GM23248 (cell line): ENCODE results near the gene PTPRT. TPM values are rescaled to one million over a fixed set of nuclear protein-coding genes. Genes with fewer than 3 reads are reported as not detected.

Experiments used
- DNase-seq: peaks from one replicate; pipeline ENCODE4 v3.0.0-alpha.2; 2015
- H2AFZ ChIP-seq: fragments of 200-600 bp; sonication (generic); 2 replicates; pipeline ENCODE4 v1.6.1; 2016; ENCODE audit warnings: antibody characterized with exemption
- H3F3A ChIP-seq: fragments of 200-600 bp; sonication (generic); 2 replicates; pipeline ENCODE4 v1.6.1; 2016; ENCODE audit warnings: mild to moderate bottlenecking, antibody characterized with exemption, mixed run types; ENCODE audit not compliant: insufficient read depth
- H3K27ac ChIP-seq: fragments of 200-600 bp; sonication (generic); 2 replicates; pipeline ENCODE4 v1.5.1; 2016; ENCODE audit warnings: mild to moderate bottlenecking
- H3K27me3 ChIP-seq: fragments of 200-600 bp; sonication (generic); replicated peaks from 2 replicates; pipeline ENCODE4 v1.6.1; 2016; ENCODE audit warnings: mild to moderate bottlenecking; ENCODE audit not compliant: insufficient read depth
- H3K36me3 ChIP-seq: fragments of 200-600 bp; sonication (generic); 2 replicates; pipeline ENCODE4 v1.6.1; 2016; ENCODE audit warnings: low read depth, mild to moderate bottlenecking
- H3K4me1 ChIP-seq: fragments of 200-600 bp; sonication (generic); 2 replicates; pipeline ENCODE4 v1.6.1; 2016; ENCODE audit warnings: mild to moderate bottlenecking; ENCODE audit not compliant: insufficient read depth
- H3K4me2 ChIP-seq: fragments of 200-600 bp; sonication (generic); one replicate; pipeline ENCODE4 v1.6.1; 2016; ENCODE audit warnings: mild to moderate bottlenecking; ENCODE audit not compliant: unreplicated experiment
- H3K4me3 ChIP-seq: fragments of 200-600 bp; sonication (generic); 2 replicates; pipeline ENCODE4 v1.5.1; 2016; ENCODE audit warnings: mild to moderate bottlenecking
- H3K79me2 ChIP-seq: fragments of 200-600 bp; sonication (generic); 2 replicates; pipeline ENCODE4 v1.6.1; 2016; ENCODE audit warnings: mild to moderate bottlenecking; ENCODE audit not compliant: insufficient read depth
- H3K9ac ChIP-seq: fragments of 200-600 bp; sonication (generic); 2 replicates; pipeline ENCODE4 v1.6.1; 2016; ENCODE audit warnings: mild to moderate bottlenecking
- H3K9me2 ChIP-seq: fragments of 200-600 bp; sonication (generic); 2 replicates; pipeline ENCODE4 v1.6.1; 2016; ENCODE audit warnings: mixed run types, mild to moderate bottlenecking, moderate library complexity; ENCODE audit not compliant: insufficient read depth
- H3K9me3 ChIP-seq: fragments of 200-600 bp; sonication (generic); one replicate; pipeline ENCODE4 v1.6.1; 2017; ENCODE audit warnings: low read depth
- H4K20me1 ChIP-seq: fragments of 200-600 bp; sonication (generic); 2 replicates; pipeline ENCODE4 v1.6.0; 2016; ENCODE audit not compliant: insufficient read depth
- EZH2 ChIP-seq: fragments of 200-600 bp; sonication (generic); IDR thresholded peaks from 2 replicates; pipeline ENCODE4 v1.6.1; 2018; ENCODE audit warnings: antibody characterized with exemption, mild to moderate bottlenecking; ENCODE audit not compliant: insufficient read depth, poor library complexity, severe bottlenecking
- EZH2phosphoT487 ChIP-seq: fragments of 200-600 bp; sonication (generic); IDR thresholded peaks from 2 replicates; pipeline ENCODE4 v1.6.1; 2018; ENCODE audit warnings: antibody characterized with exemption, moderate library complexity, mild to moderate bottlenecking, low read depth; ENCODE audit not compliant: insufficient read depth
- WGBS, 2 experiments: methylation state at CpG; one replicate each; pipeline ENCODE4 v1.1.6; 2015 to 2017; ENCODE audit warnings: low lambda C conversion rate in 2 of 2, low coverage in 1 of 2; ENCODE audit errors: missing lambda C conversion rate in 2 of 2; 5-methylcytosine and 5-hydroxymethylcytosine counted together
- in situ Hi-C: fragments of 300-500 bp; cut with MboI; formaldehyde crosslinking; loops from 2 replicates; pipeline ENCODE4 v1.15.0; 2020
- polyA plus RNA-seq: library from polyadenylated mRNA; unstranded; fragments of >200 nt; fragmentation: Nextera tagmentation; extraction: Ambion mirVana; gene quantifications from 2 replicates; pipeline ENCODE4 v1.2.1, GENCODE V29; 2016
- total RNA-seq: library from RNA; depleted of rRNA; stranded (reverse); fragments of >200 nt; shearing (Covaris generic); gene quantifications from 2 replicates; pipeline ENCODE4 v1.2.3, GENCODE V29; 2014

The PTPRT gene
- total and polyA plus RNA-seq, 2 experiments from 2014 or later, result not detected

- H2AFZ ChIP-seq, result no peak overlapping the region
- TF ChIP-seq EZH2phosphoT487 (no peak), EZH2 (no peak)
- H3K36me3 ChIP-seq, result no peaks in the 10 kb centered on the region
- H3K27ac ChIP-seq, result no peak overlapping the region
- DNase-seq, result no peak
- no peaks in the 10 kb centered on the region for H3F3A ChIP-seq
- no peak overlapping the region for H3K4me2 ChIP-seq
- H3K9me2 ChIP-seq, result no peaks in the 10 kb centered on the region
- 33 to 38% methylated on average over 10 of the region's 10 CpGs for WGBS, 2 experiments
- no peaks in the 10 kb centered on the region for H3K79me2 ChIP-seq
- H3K4me1 ChIP-seq, result no peaks in the 10 kb centered on the region
- no peaks in the 10 kb centered on the region for H4K20me1 ChIP-seq
- H3K9me3 ChIP-seq, result no peaks in the 10 kb centered on the region
- no peak overlapping the region for H3K9ac ChIP-seq
- H3K4me3 ChIP-seq, result no peak overlapping the region
- in situ Hi-C loops, result no loop called here
- no peaks in the 10 kb centered on the region for H3K27me3 ChIP-seq
Observed at GRCh38 chr20:42346189-42347170, 843.2 kb downstream of the PTPRT start.

DNA sequence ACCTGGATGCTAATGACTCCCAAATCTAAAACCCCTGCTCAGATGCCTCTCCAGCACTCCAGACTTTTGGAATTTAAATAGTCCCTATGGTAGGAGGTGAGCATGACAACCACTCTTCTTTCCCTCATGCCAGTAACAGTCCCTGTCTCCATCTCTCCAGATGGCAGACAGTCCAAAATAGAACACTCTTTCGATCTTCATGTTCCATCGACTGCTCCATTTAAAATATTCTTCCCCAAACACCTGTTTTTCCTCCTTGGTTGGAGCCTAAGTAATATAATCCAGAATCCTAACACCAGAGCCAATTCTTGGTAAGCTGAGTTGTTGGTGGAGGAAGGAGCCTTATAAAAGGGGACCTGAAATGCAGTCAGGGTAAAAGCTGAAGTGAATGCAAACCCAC lies 848.1 kb downstream of the PTPRT start:
- Histone ChIP-seq H3K9me3 (no peaks in the 10 kb centered on the region), H3K4me2 (no peak overlapping the region), H4K20me1 (no peaks in the 10 kb centered on the region), H3K9ac (no peak overlapping the region), H3K27ac (no peak overlapping the region), H3F3A (no peaks in the 10 kb centered on the region), H3K4me3 (no peak overlapping the region), H3K27me3 (no peaks in the 10 kb centered on the region), H2AFZ (no peak overlapping the region), H3K4me1 (no peaks in the 10 kb centered on the region), H3K79me2 (no peaks in the 10 kb centered on the region), H3K36me3 (no peaks in the 10 kb centered on the region), H3K9me2 (no peaks in the 10 kb centered on the region)
- TF ChIP-seq EZH2phosphoT487 (no peak), EZH2 (no peak)
- 15 to 27% methylated on average over 2 of the region's 2 CpGs for WGBS, 2 experiments
- in situ Hi-C loops, result no loop called here
- DNase-seq, result no peak

DNA sequence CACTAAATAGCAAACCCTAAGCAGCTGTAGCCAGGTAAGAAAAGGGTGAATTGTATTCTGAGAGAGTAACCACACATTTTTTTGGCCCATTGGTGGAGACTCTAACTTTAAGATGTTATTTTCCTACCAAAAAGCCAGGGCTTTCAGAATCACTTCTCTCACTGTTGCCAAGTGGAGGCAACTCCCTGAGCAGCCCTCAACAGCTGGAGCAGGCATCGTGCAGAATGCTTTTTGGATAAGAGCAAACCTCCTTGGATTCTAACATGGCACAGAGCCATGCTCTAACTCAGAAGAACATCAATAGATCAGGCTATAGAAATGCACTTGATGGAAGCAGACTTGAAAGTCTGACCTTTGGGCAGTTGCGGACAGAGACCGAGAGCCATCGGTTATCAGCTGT lies 849.3 kb downstream of the PTPRT start:
- Histone ChIP-seq H3F3A (no peaks in the 10 kb centered on the region), H3K27me3 (no peaks in the 10 kb centered on the region), H3K27ac (no peak overlapping the region), H4K20me1 (no peaks in the 10 kb centered on the region), H3K9me2 (no peaks in the 10 kb centered on the region), H3K79me2 (no peaks in the 10 kb centered on the region), H3K4me3 (no peak overlapping the region), H3K4me1 (no peaks in the 10 kb centered on the region), H3K9ac (no peak overlapping the region), H2AFZ (no peak overlapping the region), H3K4me2 (no peak overlapping the region), H3K9me3 (no peaks in the 10 kb centered on the region), H3K36me3 (no peaks in the 10 kb centered on the region)
- TF ChIP-seq EZH2, result no peak
- no peak for TF ChIP-seq EZH2phosphoT487
- WGBS, 2 experiments, result 49 to 51% methylated on average over 4 of the region's 4 CpGs
- in situ Hi-C loops, result no loop called here
- no peak for DNase-seq

DNA sequence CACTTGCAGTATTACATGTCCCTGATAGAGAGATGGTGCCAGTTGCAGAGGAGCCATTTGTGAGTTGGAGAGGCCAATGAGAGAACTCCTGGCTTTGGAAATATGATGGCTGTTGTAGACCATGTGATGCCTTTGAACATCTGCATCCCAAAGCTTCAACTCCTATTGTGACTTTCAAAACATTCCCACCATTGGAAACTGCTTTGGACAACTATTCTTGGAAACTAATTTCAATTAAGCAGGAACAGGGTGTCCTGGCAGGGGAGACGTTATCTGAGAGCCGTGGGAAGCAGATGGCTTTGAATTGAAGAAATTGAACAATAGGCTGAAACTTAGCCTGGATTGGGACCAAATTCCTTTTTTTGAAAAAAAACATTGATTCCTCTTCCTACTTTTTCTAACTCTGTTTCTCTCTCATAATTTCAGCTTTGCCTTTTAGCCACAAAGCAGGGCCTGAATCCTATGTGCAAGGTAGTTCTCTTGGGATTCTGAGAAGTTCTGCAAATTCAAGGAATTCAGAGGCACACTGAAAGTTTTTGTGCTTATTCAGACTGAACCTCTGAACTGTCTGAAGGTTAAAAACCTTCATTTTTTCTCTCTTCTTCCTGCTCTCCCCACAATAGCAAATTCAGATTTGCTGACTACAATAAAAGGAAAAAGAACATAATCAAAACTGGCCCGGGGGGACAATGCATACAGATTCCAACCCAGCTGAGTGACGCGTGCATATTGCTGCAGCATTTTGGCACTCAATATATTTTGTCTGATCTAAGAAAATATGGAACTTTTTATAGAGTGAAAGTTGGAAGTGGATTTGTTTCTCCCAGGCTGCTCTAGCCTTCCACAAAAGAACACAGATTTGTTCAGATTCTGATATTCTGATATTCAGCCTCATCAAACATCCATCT lies 851.2 kb downstream of the PTPRT start:
- no peaks in the 10 kb centered on the region for H4K20me1 ChIP-seq
- H3K36me3 ChIP-seq, result no peaks in the 10 kb centered on the region
- no peak overlapping the region for H3K27ac ChIP-seq
- no peaks in the 10 kb centered on the region for H3K9me2 ChIP-seq
- H3K4me3 ChIP-seq, result no peak overlapping the region
- TF ChIP-seq EZH2phosphoT487 (no peak), EZH2 (no peak)
- no peak for DNase-seq
- no peaks in the 10 kb centered on the region for H3K27me3 ChIP-seq
- H3K9me3 ChIP-seq, result no peaks in the 10 kb centered on the region
- H3K4me1 ChIP-seq, result no peaks in the 10 kb centered on the region
- no peaks in the 10 kb centered on the region for H3K79me2 ChIP-seq
- no peak overlapping the region for H3K4me2 ChIP-seq
- 1 to 2% methylated on average over 5 of the region's 5 CpGs for WGBS, 2 experiments
- no peak overlapping the region for H2AFZ ChIP-seq
- H3F3A ChIP-seq, result no peaks in the 10 kb centered on the region
- no peak overlapping the region for H3K9ac ChIP-seq
- in situ Hi-C loops, result no loop called here
